Measurements from ENCODE around the gene ENO4.

DNA sequence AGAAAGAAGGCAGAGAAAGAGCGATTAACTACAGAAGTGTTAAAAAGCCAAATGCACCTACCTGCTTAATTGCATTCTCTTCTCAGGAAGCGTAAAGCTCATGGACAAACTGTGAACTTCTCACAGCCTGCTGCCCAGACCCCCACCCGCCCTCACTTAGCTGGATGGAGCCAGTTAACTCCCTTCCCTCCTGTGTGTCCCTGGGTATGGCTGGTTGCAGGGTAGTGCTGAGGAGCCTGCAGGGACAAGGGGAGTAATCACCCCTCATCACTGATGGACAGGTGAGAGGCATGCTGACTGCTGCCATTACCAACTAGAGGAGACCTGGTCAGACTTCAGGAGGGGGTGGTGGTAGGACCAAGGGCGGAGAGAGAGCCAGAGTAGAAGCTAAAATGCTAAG is 37.5 kb downstream of the ENO4 start:
- TF ChIP-seq, protein P1, sequence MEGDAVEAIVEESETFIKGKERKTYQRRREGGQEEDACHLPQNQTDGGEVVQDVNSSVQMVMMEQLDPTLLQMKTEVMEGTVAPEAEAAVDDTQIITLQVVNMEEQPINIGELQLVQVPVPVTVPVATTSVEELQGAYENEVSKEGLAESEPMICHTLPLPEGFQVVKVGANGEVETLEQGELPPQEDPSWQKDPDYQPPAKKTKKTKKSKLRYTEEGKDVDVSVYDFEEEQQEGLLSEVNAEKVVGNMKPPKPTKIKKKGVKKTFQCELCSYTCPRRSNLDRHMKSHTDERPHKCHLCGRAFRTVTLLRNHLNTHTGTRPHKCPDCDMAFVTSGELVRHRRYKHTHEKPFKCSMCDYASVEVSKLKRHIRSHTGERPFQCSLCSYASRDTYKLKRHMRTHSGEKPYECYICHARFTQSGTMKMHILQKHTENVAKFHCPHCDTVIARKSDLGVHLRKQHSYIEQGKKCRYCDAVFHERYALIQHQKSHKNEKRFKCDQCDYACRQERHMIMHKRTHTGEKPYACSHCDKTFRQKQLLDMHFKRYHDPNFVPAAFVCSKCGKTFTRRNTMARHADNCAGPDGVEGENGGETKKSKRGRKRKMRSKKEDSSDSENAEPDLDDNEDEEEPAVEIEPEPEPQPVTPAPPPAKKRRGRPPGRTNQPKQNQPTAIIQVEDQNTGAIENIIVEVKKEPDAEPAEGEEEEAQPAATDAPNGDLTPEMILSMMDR (IDR thresholded peaks at IDR 0.05) = no peak
- no peak for TF ChIP-seq POLR2A (IDR thresholded peaks at IDR 0.05)
- no peak for TF ChIP-seq POLR2AphosphoS5 (IDR thresholded peaks at IDR 0.05)
- TF ChIP-seq EP300 (IDR thresholded peaks at IDR 0.05) = no peak
